ENCODE results near the gene CD300LF. TPM values are rescaled to one million over a fixed set of nuclear protein-coding genes. Genes with fewer than 3 reads are reported as not detected.

The CD300LF gene
- total RNA-seq, 1 experiment from 2014 or later, result not detected

DNA sequence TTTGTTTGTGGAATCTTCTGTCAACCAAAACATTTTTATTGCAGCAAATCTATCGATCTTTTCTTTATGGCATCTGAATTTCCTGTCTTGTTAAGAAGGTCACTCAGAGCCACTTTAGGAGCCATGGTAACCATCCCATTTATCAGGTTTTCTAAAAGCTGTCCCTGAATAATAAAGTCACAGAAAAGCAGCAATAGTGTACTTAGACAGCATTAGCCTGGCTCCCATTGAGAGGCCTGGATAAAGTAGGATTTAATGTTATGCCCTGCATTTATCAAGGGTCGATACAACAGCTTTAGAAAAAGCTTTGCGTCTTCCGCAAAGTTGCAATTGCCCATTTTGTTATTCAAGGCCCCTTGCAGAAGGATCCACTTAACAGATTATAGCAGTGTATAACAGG lies 10.1 kb upstream of the CD300LF start:
- BruUV-seq (replicated peaks), result no TSS peak
- intact Hi-C loops (cut with micrococcal nuclease; ENCODE audit: unreplicated experiment), result no loop called here
- Mint-ChIP-seq H3K27ac (ENCODE audit: unreplicated experiment) (no peak overlapping the region), H3K4me3 (ENCODE audit: low read depth, unreplicated experiment) (no peak overlapping the region), H3K9me3 (ENCODE audit: low read depth, unreplicated experiment) (no peaks in the 10 kb centered on the region), H3K27me3 (ENCODE audit: unreplicated experiment) (peaks cover 52% of the 10 kb centered on the region), H3K36me3 (ENCODE audit: insufficient read depth, unreplicated experiment) (no peaks in the 10 kb centered on the region), H3K4me1 (ENCODE audit: low read depth, unreplicated experiment) (no peaks in the 10 kb centered on the region)
- TF ChIP-seq, protein P1, sequence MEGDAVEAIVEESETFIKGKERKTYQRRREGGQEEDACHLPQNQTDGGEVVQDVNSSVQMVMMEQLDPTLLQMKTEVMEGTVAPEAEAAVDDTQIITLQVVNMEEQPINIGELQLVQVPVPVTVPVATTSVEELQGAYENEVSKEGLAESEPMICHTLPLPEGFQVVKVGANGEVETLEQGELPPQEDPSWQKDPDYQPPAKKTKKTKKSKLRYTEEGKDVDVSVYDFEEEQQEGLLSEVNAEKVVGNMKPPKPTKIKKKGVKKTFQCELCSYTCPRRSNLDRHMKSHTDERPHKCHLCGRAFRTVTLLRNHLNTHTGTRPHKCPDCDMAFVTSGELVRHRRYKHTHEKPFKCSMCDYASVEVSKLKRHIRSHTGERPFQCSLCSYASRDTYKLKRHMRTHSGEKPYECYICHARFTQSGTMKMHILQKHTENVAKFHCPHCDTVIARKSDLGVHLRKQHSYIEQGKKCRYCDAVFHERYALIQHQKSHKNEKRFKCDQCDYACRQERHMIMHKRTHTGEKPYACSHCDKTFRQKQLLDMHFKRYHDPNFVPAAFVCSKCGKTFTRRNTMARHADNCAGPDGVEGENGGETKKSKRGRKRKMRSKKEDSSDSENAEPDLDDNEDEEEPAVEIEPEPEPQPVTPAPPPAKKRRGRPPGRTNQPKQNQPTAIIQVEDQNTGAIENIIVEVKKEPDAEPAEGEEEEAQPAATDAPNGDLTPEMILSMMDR (IDR thresholded peaks at IDR 0.05; ENCODE audit: unreplicated experiment), result no peak
- no peak for DNase-seq
- CTCF ChIA-PET, result interaction anchor here (0.7 kb wide), 1 partner anchor 51 kb away, joined by 3 read pairs; no protein-coding TSS in a partner anchor

DNA sequence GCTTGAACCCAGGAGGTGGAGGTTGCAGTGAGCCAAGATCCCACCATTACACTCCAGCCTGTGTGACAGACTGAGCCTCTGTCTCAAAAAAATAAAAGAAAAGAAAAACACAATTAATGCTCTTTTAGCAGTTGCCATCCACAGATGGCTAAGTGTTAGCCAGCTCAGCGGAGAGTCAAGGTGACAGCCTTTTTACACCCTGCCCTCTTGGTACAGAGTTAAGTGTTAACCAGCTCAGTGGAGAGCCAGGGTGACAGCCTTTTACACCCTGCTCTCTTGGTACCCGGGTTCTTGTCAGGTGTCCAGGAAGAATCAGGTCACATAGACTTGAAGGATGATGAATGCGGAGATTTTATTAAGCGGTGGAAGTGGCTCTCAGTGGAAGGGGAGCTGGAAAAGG lies 7.8 kb upstream of the CD300LF start:
- intact Hi-C loops (cut with micrococcal nuclease; ENCODE audit: unreplicated experiment), result no loop called here

DNA sequence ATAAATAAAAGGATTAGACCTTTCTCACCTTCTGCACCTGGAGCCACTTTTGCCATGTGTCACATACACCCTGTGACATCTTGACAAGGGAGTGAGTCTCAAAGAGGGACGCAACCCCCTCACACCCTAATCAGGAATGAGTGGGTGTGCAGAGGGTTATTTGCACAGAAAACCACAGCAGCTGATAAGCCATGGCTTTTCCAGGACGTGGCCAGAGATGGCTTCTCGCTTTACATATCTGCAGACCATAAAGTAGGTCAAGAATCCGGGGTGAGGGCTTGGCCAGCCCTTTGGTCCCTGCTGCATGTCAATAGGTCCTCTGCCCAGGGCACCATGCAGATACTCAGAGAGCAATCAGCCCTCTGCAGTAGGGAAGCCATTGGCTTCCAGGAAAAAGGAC lies 2.4 kb upstream of the CD300LF start:
- CTCF ChIA-PET, result interaction anchor here (0.5 to 0.6 kb wide), 2 partner anchors 11 to 58 kb away, joined by 3 to 4 read pairs; no protein-coding TSS in a partner anchor

More for the DNA sequence above, 7.8 kb upstream of the CD300LF start:
- Mint-ChIP-seq H3K4me3 (ENCODE audit: low read depth, unreplicated experiment) (no peak overlapping the region), H3K27ac (ENCODE audit: unreplicated experiment) (no peak overlapping the region), H3K9me3 (ENCODE audit: low read depth, unreplicated experiment) (no peaks in the 10 kb centered on the region), H3K27me3 (ENCODE audit: unreplicated experiment) (peaks cover 65% of the 10 kb centered on the region), H3K36me3 (ENCODE audit: insufficient read depth, unreplicated experiment) (no peaks in the 10 kb centered on the region), H3K4me1 (ENCODE audit: low read depth, unreplicated experiment) (no peaks in the 10 kb centered on the region)
- CTCF ChIA-PET, result no interaction called here
- DNase-seq, result no peak
- TF ChIP-seq, protein P1 (IDR thresholded peaks at IDR 0.05; ENCODE audit: unreplicated experiment), result no peak
- no TSS peak for BruUV-seq (replicated peaks)

DNA sequence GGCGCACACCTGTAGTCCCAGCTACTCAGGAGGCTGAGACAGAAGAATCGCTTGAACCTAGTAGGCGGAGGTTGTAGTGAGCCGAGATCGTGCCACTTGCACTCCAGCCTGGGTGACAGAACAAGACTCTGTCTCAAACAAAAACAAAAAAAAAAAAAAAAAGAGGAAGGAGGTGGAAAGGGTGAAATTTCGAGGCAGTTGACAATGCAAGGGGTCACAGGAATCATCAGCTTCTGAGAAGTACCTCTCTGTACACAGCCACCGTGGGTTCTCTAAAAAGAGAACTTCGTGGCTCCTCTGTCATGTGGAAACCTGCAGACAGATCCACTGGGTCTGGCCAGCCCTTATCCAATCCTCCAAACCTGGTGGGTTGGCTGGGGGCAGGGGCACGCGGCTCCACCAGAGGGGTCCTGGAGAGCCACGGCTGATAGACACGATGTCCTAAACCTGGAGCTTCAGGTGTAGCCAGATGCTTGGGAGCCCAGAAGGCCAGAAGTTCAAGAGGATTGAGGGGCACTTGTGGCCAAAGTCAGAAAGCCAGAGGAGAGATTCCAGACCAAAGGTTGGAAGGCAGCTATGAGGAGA lies 540 bp upstream of the CD300LF start:
- H3K27ac Mint-ChIP-seq (ENCODE audit: unreplicated experiment), result no peak overlapping the region
- H3K9me3 Mint-ChIP-seq (ENCODE audit: low read depth, unreplicated experiment), result no peaks in the 10 kb centered on the region
- H3K36me3 Mint-ChIP-seq (ENCODE audit: insufficient read depth, unreplicated experiment), result peaks cover 5% of the 10 kb centered on the region
- TF ChIP-seq, protein P1 (IDR thresholded peaks at IDR 0.05; ENCODE audit: unreplicated experiment), result no peak
- no peak overlapping the region for H3K4me3 Mint-ChIP-seq (ENCODE audit: low read depth, unreplicated experiment)
- no TSS peak for BruUV-seq (replicated peaks)
- H3K27me3 Mint-ChIP-seq (ENCODE audit: unreplicated experiment), result peaks cover 69% of the 10 kb centered on the region
- CTCF ChIA-PET, result no interaction called here
- DNase-seq, result no peak
- H3K4me1 Mint-ChIP-seq (ENCODE audit: low read depth, unreplicated experiment), result no peaks in the 10 kb centered on the region
- intact Hi-C loops (cut with micrococcal nuclease; ENCODE audit: unreplicated experiment), result no loop called here

More for the DNA sequence above, 2.4 kb upstream of the CD300LF start:
- TF ChIP-seq, protein P1 (IDR thresholded peaks at IDR 0.05; ENCODE audit: unreplicated experiment), result no peak
- no peak overlapping the region for H3K4me3 Mint-ChIP-seq (ENCODE audit: low read depth, unreplicated experiment)
- no peak overlapping the region for H3K27ac Mint-ChIP-seq (ENCODE audit: unreplicated experiment)
- H3K27me3 Mint-ChIP-seq (ENCODE audit: unreplicated experiment), result peaks cover 80% of the 10 kb centered on the region
- peaks cover 5% of the 10 kb centered on the region for H3K36me3 Mint-ChIP-seq (ENCODE audit: insufficient read depth, unreplicated experiment)
- no peaks in the 10 kb centered on the region for H3K9me3 Mint-ChIP-seq (ENCODE audit: low read depth, unreplicated experiment)
- DNase-seq, result peak; percentile 69
- intact Hi-C loops (cut with micrococcal nuclease; ENCODE audit: unreplicated experiment), result no loop called here
- no peaks in the 10 kb centered on the region for H3K4me1 Mint-ChIP-seq (ENCODE audit: low read depth, unreplicated experiment)
- no TSS peak for BruUV-seq (replicated peaks)
